Right lobe of liver (tissue), 6 donors: Measurements from ENCODE around the gene HOXB1. TPM values are rescaled to one million over a fixed set of nuclear protein-coding genes. Genes with fewer than 3 reads are reported as not detected.

Experiments
- ATAC-seq, 4 donors: fragments of 200-7000 bp; cut with Tn5 transposase; one replicate each; pipeline ENCODE4 v1.9.1; 2020; ENCODE audit warnings: mild to moderate bottlenecking in 4 of 4, moderate library complexity in 4 of 4
- DNase-seq, 3 donors: peaks; one replicate each; pipeline ENCODE4 v3.0.0-alpha.2; 2020
- H3K27ac ChIP-seq, 3 donors: fragments of 200-600 bp; one replicate each; pipeline ENCODE4 v1.8.0; 2022
- H3K27me3 ChIP-seq, 2 donors: fragments of 200-600 bp; one replicate each; pipeline ENCODE4 v1.8.0; 2022
- H3K36me3 ChIP-seq, 4 donors: fragments of 200-600 bp; sonication (generic) in 1 of 4; one replicate each; pipeline versions ENCODE4 v1.5.1 to v1.8.0; 2017 to 2022; ENCODE audit warnings: control low read depth in 1 of 4
- H3K4me1 ChIP-seq, 4 donors: fragments of 200-600 bp; sonication (generic) in 1 of 4; one replicate each; pipeline versions ENCODE4 v1.5.1 to v1.8.0; 2017 to 2022; ENCODE audit warnings: control low read depth in 1 of 4
- H3K4me3 ChIP-seq, 3 donors: fragments of 200-600 bp; one replicate each; pipeline ENCODE4 v1.8.0; 2022
- H3K9me3 ChIP-seq, 4 donors: fragments of 200-600 bp; sonication (generic) in 1 of 4; one replicate each; pipeline versions ENCODE4 v1.5.1 to v1.8.0; 2017 to 2022; ENCODE audit warnings: control low read depth in 1 of 4
- CTCF ChIP-seq, 4 donors: fragments of 200-600 bp in 3 of 4; fragments of 450-650 bp in 1 of 4; IDR thresholded peaks; one replicate each; pipeline versions ENCODE4 v1.5.1 to v1.8.0; 2016 to 2022; ENCODE audit warnings: antibody characterized with exemption in 4 of 4, mild to moderate bottlenecking in 2 of 4
- POLR2A ChIP-seq: fragments of 450-650 bp; IDR thresholded peaks from one replicate; pipeline ENCODE4 v1.6.1; 2017; ENCODE audit warnings: antibody characterized with exemption, mild to moderate bottlenecking
- WGBS: methylation state at CpG from one replicate; pipeline ENCODE4 v1.1.6; 2018; ENCODE audit warnings: low coverage, low lambda C conversion rate; ENCODE audit not compliant: insufficient coverage; ENCODE audit errors: missing lambda C conversion rate; 5-methylcytosine and 5-hydroxymethylcytosine counted together
- intact Hi-C, 2 donors: fragments of 100-400 bp; cut with DNase I; formaldehyde crosslinking; loops; one replicate each; pipeline versions ENCODE4 v1.11.2 to v1.14.1; 2022
- total RNA-seq, 6 experiments: library from RNA; depleted of rRNA in 2 of 6; stranded (reverse); fragments of >200 nt in 2 of 6; fragmentation: NEBNext Ultra II Directional in 3 of 6; extraction: Animal tissue kit (Norgen Biotek cat#: 25700) in 3 of 6; gene quantifications; one replicate each; pipeline versions ENCODE4 v1.1.0 to v1.2.4, GENCODE V29; 2016 to 2023
- donor health status: DM: no; HTN: yes; CAD: no.
- donor health status: DM: no; HTN: no; CAD: no.
- donor health status: DM: no; HTN: no; CAD: no.
- donor health status: DM: no; HTN: yes; CAD: no.
- donor health status: DM: no; HTN: yes; CAD: no.

The HOXB1 gene
- total RNA-seq, 6 experiments from 2014 or later, result not detected

- intact Hi-C loops, result no loop called here
- WGBS, result 19% methylated on average over 13 of the region's 13 CpGs
- Histone ChIP-seq H3K4me3 (no peak overlapping the region), H3K4me1 (no peaks in the 10 kb centered on the region), H3K27ac (no peak overlapping the region), H3K27me3 (peaks cover 0 to 9% of the 10 kb centered on the region in 2 donors), H3K36me3 (no peaks in the 10 kb centered on the region), H3K9me3 (no peaks in the 10 kb centered on the region)
- ATAC-seq, result no peak
- no peak for DNase-seq
- no peak for TF ChIP-seq POLR2A
- TF ChIP-seq CTCF (IDR thresholded peaks at IDR 0.05), result no peak
Observed at GRCh38 chr17:48558057-48558830, 27.4 kb upstream of the HOXB1 start.

- ATAC-seq (peak in 1 of 4 donors; percentile 39), DNase-seq (no peak)
- intact Hi-C loops, result no loop called here
- Histone ChIP-seq H3K4me1 (no peaks in the 10 kb centered on the region), H3K36me3 (no peaks in the 10 kb centered on the region), H3K4me3 (no peak overlapping the region), H3K27me3 (peaks cover 0 to 6% of the 10 kb centered on the region in 2 donors), H3K27ac (no peak overlapping the region), H3K9me3 (no peaks in the 10 kb centered on the region)
- TF ChIP-seq CTCF (IDR thresholded peaks at IDR 0.05) (no peak), POLR2A (no peak)
- 24% methylated on average over 6 of the region's 7 CpGs for WGBS
Observed at GRCh38 chr17:48556576-48557401, 26.0 kb upstream of the HOXB1 start.

- Histone ChIP-seq H3K27ac (no peak overlapping the region), H3K9me3 (no peaks in the 10 kb centered on the region), H3K36me3 (no peaks in the 10 kb centered on the region), H3K4me3 (no peak overlapping the region), H3K27me3 (peaks cover 0 to 6% of the 10 kb centered on the region in 2 donors), H3K4me1 (no peaks in the 10 kb centered on the region)
- WGBS, result 19% methylated on average over 5 of the region's 5 CpGs
- DNase-seq (no peak), ATAC-seq (no peak)
- TF ChIP-seq CTCF (IDR thresholded peaks at IDR 0.05), result no peak
- TF ChIP-seq POLR2A, result no peak
- intact Hi-C loops, result no loop called here
Observed at GRCh38 chr17:48556229-48556575, 25.4 kb upstream of the HOXB1 start.

- Histone ChIP-seq H3K4me1 (no peaks in the 10 kb centered on the region), H3K36me3 (no peaks in the 10 kb centered on the region), H3K9me3 (no peaks in the 10 kb centered on the region), H3K27me3 (peaks cover 0 to 6% of the 10 kb centered on the region in 2 donors), H3K27ac (peak overlapping the region in 2 of 3 donors; percentile 16 to 27), H3K4me3 (no peak overlapping the region)
- TF ChIP-seq CTCF (IDR thresholded peaks at IDR 0.05), result no peak
- no peak for TF ChIP-seq POLR2A
- ATAC-seq (peak in 3 of 4 donors; percentile 18 to 48 (median 36)), DNase-seq (no peak)
- intact Hi-C loops, result no loop called here
- WGBS, result 6% methylated on average over 28 of the region's 36 CpGs
Observed at GRCh38 chr17:48555258-48556228, 24.7 kb upstream of the HOXB1 start.
